ENCODE measurements around the gene MEF2D. TPM values are rescaled to one million over a fixed set of nuclear protein-coding genes. Genes with fewer than 3 reads are reported as not detected.

Gene MEF2D
- total RNA-seq, 1 experiment from 2014 or later, result 18.7 TPM

GRCh38 chr1:156486421-156487344, 13.9 kb downstream of the MEF2D start:
- Histone ChIP-seq H3K23me2 (ENCODE audit: insufficient read length, low read depth, low read length, poor library complexity, severe bottlenecking) (no peaks in the 10 kb centered on the region), H3K4me2 (ENCODE audit: insufficient read depth, insufficient read length, low read length) (no peak overlapping the region), H3K79me1 (ENCODE audit: insufficient read depth, low read depth, low read length, poor library complexity, severe bottlenecking) (no peaks in the 10 kb centered on the region), H3K9ac (ENCODE audit: extremely low read depth, insufficient read length, low read length) (no peak overlapping the region), H4K20me1 (ENCODE audit: control insufficient read depth, insufficient read depth, insufficient read length) (no peaks in the 10 kb centered on the region), H4K8ac (replicated peaks; ENCODE audit: insufficient read length, low read depth, low read length) (no peak overlapping the region), H3K18ac (ENCODE audit: insufficient read length, low read depth, low read length) (no peak overlapping the region), H3K4me1 (ENCODE audit: insufficient read depth, low read length) (peaks cover 21% of the 10 kb centered on the region), H3K27ac (ENCODE audit: insufficient read length, low read depth, low read length) (no peak overlapping the region), H2BK120ac (ENCODE audit: low read depth, low read length, poor library complexity, severe bottlenecking) (no peak overlapping the region), H3K14ac (ENCODE audit: insufficient read depth, low read length) (no peak overlapping the region), H2BK5ac (ENCODE audit: insufficient read length, low read length) (no peak overlapping the region), H4K91ac (ENCODE audit: insufficient read length, low read depth, low read length) (no peak overlapping the region), H2BK20ac (ENCODE audit: low read depth, low read length, poor library complexity, severe bottlenecking) (no peak overlapping the region), H3T11ph (ENCODE audit: low read length) (no peak overlapping the region), H2AK5ac (ENCODE audit: insufficient read length, low read length) (no peak overlapping the region), H2BK15ac (ENCODE audit: low read depth, low read length) (no peak overlapping the region), H3K4ac (ENCODE audit: low read depth, low read length) (no peak overlapping the region), H3K23ac (ENCODE audit: insufficient read length, low read depth, low read length) (no peak overlapping the region), H3K56ac (ENCODE audit: insufficient read length, low read depth, low read length) (no peak overlapping the region), H3K27me3 (ENCODE audit: insufficient read depth, low read length) (no peaks in the 10 kb centered on the region), H3K9me3 (ENCODE audit: control insufficient read depth, low read depth, low read length) (no peaks in the 10 kb centered on the region), H3K79me2 (ENCODE audit: insufficient read depth, low read length) (no peaks in the 10 kb centered on the region; the same call in 1 of the 2 replicates), H2BK12ac (ENCODE audit: insufficient read length, low read depth, low read length) (no peak overlapping the region), H2AFZ (ENCODE audit: low read length) (no peak overlapping the region), H4K5ac (ENCODE audit: insufficient read length, low read depth, low read length) (no peak overlapping the region)
- TF ChIP-seq CTCF (conservative IDR thresholded peaks at IDR 0.05), result no peak
- Mint-ChIP-seq H3K4me3 (no peak overlapping the region; a peak in 1 of 5 replicates), H3K27me3 (ENCODE audit: low read depth) (no peaks in the 10 kb centered on the region), H3K36me3 (ENCODE audit: insufficient read depth in 1 of 3, low read depth in 3 of 3) (peaks cover 3 to 15% (median 10%) of the 10 kb centered on the region in 3 experiments; a peak in 5 of 7 replicates), H3K27ac (no peak overlapping the region), H3K4me1 (peaks cover 40 to 51% of the 10 kb centered on the region in 2 experiments), H3K9me3 (no peaks in the 10 kb centered on the region)
- no peak for DNase-seq
- no CpG with 5 or more reads among the region's 7 CpGs for WGBS (ENCODE audit: extremely low coverage, insufficient read length, low lambda C conversion rate)
